Amniotic epithelial cell (primary cell): Measurements from ENCODE around the gene TXNRD2.
A peak's percentile ranks its signal among the peaks of the same experiment; 100 is the strongest.

Experiments
- DNase-seq: peaks from one replicate; pipeline ENCODE4 v3.0.0-alpha.2; 2010; ENCODE audit warnings: low read depth

Gene TXNRD2

GRCh38 chr22:19904935-19905334 is 36.7 kb downstream of the TXNRD2 start:
- no peak for DNase-seq

- DNase-seq = no peak
Measured at GRCh38 chr22:19904174-19904856, 37.3 kb downstream of the TXNRD2 start.

GRCh38 chr22:19903513-19903912 is 38.1 kb downstream of the TXNRD2 start:
- no peak for DNase-seq

- DNase-seq = no peak
Measured at GRCh38 chr22:19903031-19903430, 38.6 kb downstream of the TXNRD2 start.

GRCh38 chr22:19902245-19902715 is 39.3 kb downstream of the TXNRD2 start:
- no peak for DNase-seq

GRCh38 chr22:19901577-19902244 is 39.9 kb downstream of the TXNRD2 start:
- DNase-seq = no peak

- no peak for DNase-seq
Measured at GRCh38 chr22:19900707-19901436, 40.7 kb downstream of the TXNRD2 start.

GRCh38 chr22:19898831-19899567 is 42.6 kb downstream of the TXNRD2 start:
- DNase-seq = no peak

- DNase-seq = no peak
Measured at GRCh38 chr22:19898145-19898544, 43.5 kb downstream of the TXNRD2 start.

GRCh38 chr22:19897726-19898125 is 43.9 kb downstream of the TXNRD2 start:
- DNase-seq = no peak

- DNase-seq = no peak
Measured at GRCh38 chr22:19896665-19897355, 44.8 kb downstream of the TXNRD2 start.

GRCh38 chr22:19895160-19895849 is 46.3 kb downstream of the TXNRD2 start:
- no peak for DNase-seq

- no peak for DNase-seq
Measured at GRCh38 chr22:19893363-19893762, 48.3 kb downstream of the TXNRD2 start.

- DNase-seq = peak; percentile 28
Measured at GRCh38 chr22:19892925-19893324, 48.7 kb downstream of the TXNRD2 start.

- DNase-seq = peak; percentile 88
Measured at GRCh38 chr22:19892257-19892879, 49.2 kb downstream of the TXNRD2 start.

GRCh38 chr22:19891317-19892256 is 50.0 kb downstream of the TXNRD2 start:
- peak; percentile 93 for DNase-seq

GRCh38 chr22:19890502-19891316 is 50.9 kb downstream of the TXNRD2 start:
- no peak for DNase-seq

GRCh38 chr22:19889951-19890350 is 51.7 kb downstream of the TXNRD2 start:
- no peak for DNase-seq
